Psoas muscle (tissue), 8 donors: Measurements from ENCODE around the gene MAPKAPK3. TPM values are rescaled to one million over a fixed set of nuclear protein-coding genes. Genes with fewer than 3 reads are reported as not detected.
"Not testable (repeated sequence)": the region's sequence is repeated elsewhere in the genome, so short reads cannot be mapped to it uniquely, and the experiment has no call there.

Experiments
- ATAC-seq, 4 donors: fragments of 200-7000 bp; cut with Tn5 transposase; one replicate each; pipeline ENCODE4 v1.9.1; 2020; ENCODE audit warnings: moderate library complexity in 3 of 4, mild to moderate bottlenecking in 2 of 4
- DNase-seq, 2 donors: peaks; one replicate each; pipeline ENCODE4 v3.0.0-alpha.2; 2020
- H3K27ac ChIP-seq: fragments of 200-600 bp; one replicate; pipeline ENCODE4 v1.8.0; 2022
- H3K27me3 ChIP-seq, 3 donors: fragments of 200-600 bp in 1 of 3; one replicate each; pipeline versions ENCODE4 v1.6.1 to v1.8.0; 2013 to 2022; ENCODE audit warnings: low read length in 2 of 3, mild to moderate bottlenecking in 2 of 3, moderate library complexity in 1 of 3; ENCODE audit not compliant: insufficient read depth in 3 of 3
- H3K36me3 ChIP-seq, 2 donors: fragments of 200-600 bp in 1 of 2; one replicate each; pipeline versions ENCODE4 v1.6.1 to v1.8.0; 2013 to 2022; ENCODE audit warnings: low read depth in 1 of 2, mild to moderate bottlenecking in 1 of 2, moderate library complexity in 1 of 2; ENCODE audit not compliant: insufficient read depth in 1 of 2
- H3K4me1 ChIP-seq: fragments of 200-600 bp; one replicate; pipeline ENCODE4 v1.8.0; 2022
- H3K4me3 ChIP-seq: fragments of 200-600 bp; one replicate; pipeline ENCODE4 v1.8.0; 2022; ENCODE audit warnings: mild to moderate bottlenecking
- H3K9me3 ChIP-seq: fragments of 200-600 bp; one replicate; pipeline ENCODE4 v1.8.0; 2022
- WGBS, 3 donors: extraction: QIAGEN DNeasy Blood & Tissue Kit; methylation state at CpG; one replicate each; pipeline versions ENCODE4 v1.1.6 to v1.1.7; 2013; 5-methylcytosine and 5-hydroxymethylcytosine counted together
- intact Hi-C, 2 donors: fragments of 100-400 bp; cut with DNase I; formaldehyde crosslinking; loops; one replicate each; pipeline versions ENCODE4 v1.11.0 to v1.14.2; 2022
- polyA plus RNA-seq, 3 donors: library from polyadenylated mRNA; stranded (reverse); fragments of 200-250 nt; gene quantifications; one replicate each; pipeline ENCODE4 v1.2.3, GENCODE V29; 2013
- total RNA-seq, 4 donors: library from RNA; stranded (reverse); fragmentation: NEBNext Ultra II Directional in 2 of 4; extraction: Animal tissue kit (Norgen Biotek cat#: 25700) in 2 of 4; gene quantifications; one replicate each; pipeline versions ENCODE4 v1.2.1 to v1.2.4, GENCODE V29; 2021 to 2023
- TF ChIP-seq, protein P1 (sequence below): fragments of 200-600 bp; IDR thresholded peaks from one replicate; pipeline ENCODE4 v1.8.0; 2022; ENCODE audit warnings: antibody characterized with exemption
- donor health status: healthy with polysubstance abuse.
- donor health status: DM: no; HTN: no; CAD: no; lungs with moderate emphysema.
- donor health status: Bipolar disorder and iron deficiency.
- donor health status: healthy.
- donor health status: DM: yes; HTN: yes; CAD: no.
- donor health status: DM: no; HTN: no; CAD: no.
- donor health status: DM: no; HTN: no; CAD: no.
- donor health status: DM: yes; HTN: yes; CAD: no.

MAPKAPK3 gene
- total and polyA plus RNA-seq, 7 donors: 88.2 to 409 (median 249) TPM

DNA sequence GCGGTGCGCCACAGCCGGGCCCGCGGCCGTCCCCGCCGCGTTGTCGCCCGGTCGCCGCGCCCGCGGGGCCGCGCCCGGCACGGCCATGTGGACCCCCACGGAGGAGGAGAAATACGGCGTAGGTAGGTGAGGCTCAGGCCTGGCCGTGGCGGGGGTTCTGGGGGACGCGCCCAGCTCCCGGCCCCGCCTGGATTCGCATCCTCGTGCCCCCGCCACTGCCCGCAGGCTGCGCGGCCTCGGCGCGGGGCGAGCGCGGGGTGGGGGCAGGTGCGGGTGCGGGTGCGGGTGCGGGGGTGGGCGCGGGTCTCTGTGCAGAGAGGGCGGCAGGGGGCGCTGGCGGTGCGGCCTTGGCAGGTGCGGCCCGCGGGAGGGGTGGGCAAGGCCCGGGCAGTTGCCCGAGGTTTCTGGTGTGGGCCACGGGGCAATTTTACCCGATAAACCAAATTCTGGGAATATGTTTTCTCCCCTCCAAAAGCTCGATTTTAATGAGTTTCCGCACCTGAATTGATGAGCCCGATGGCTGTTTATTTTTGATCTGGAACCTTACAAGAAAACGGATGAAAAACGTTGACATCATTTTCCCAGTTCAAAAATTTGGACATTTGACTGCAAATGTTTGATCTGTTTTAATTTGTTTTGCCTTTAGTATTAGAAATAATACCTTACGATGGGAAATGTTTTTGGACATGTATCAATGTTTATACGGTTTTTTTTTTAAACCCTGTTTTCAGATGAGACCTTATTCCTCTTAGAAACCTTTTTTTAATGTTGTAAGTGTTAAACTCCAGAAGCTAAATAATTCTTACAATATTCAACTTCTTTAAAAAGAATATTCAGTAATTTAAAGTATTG is 58.5 kb downstream of the MAPKAPK3 start:
- TF ChIP-seq, protein P1, sequence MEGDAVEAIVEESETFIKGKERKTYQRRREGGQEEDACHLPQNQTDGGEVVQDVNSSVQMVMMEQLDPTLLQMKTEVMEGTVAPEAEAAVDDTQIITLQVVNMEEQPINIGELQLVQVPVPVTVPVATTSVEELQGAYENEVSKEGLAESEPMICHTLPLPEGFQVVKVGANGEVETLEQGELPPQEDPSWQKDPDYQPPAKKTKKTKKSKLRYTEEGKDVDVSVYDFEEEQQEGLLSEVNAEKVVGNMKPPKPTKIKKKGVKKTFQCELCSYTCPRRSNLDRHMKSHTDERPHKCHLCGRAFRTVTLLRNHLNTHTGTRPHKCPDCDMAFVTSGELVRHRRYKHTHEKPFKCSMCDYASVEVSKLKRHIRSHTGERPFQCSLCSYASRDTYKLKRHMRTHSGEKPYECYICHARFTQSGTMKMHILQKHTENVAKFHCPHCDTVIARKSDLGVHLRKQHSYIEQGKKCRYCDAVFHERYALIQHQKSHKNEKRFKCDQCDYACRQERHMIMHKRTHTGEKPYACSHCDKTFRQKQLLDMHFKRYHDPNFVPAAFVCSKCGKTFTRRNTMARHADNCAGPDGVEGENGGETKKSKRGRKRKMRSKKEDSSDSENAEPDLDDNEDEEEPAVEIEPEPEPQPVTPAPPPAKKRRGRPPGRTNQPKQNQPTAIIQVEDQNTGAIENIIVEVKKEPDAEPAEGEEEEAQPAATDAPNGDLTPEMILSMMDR: peak; percentile 47
- H3K4me3 ChIP-seq: peak overlapping the region; percentile 65
- intact Hi-C loops: no loop called here

DNA sequence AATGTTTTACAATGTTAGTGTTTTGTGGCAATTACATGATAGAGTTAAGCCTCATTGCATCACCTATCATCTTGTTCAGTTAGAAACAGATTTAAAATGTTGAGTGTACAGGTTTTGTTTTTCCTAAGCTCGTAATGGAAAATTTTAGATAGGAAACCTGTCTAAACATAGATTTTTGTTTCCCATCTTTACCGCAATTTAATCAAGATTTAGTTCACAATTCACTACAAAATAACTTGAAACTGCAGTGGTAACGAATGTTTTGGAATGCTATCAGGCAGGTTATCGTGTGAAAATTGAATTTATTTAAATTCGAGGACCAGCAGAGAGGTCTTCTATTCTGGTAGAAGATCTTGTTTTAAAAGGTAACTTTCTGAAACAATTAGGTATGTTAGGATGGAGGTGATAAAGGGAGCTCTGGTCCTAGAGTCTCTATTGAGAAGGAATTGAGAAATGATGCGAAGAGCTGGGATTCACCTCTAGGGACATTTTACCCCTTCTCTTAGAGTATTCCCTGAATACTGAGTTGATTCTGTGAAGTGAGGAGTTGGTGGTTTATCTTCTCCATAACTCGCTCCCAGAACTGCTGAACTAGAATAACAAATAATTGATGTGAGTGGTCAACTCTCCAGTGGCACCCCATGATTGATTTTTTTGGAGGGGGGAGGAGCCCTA is 59.2 kb downstream of the MAPKAPK3 start:
- Histone ChIP-seq H3K27ac (no peak overlapping the region), H3K4me1 (no peaks in the 10 kb centered on the region), H3K27me3 (peaks cover 4 to 27% (median 11%) of the 10 kb centered on the region in 3 donors), H3K9me3 (no peaks in the 10 kb centered on the region), H3K4me3 (peak overlapping the region; percentile 65), H3K36me3 (no peaks in the 10 kb centered on the region)
- intact Hi-C loops: no loop called here
- TF ChIP-seq, protein P1: no peak
- ATAC-seq (no peak), DNase-seq (no peak)
- WGBS, 3 donors: 81 to 89% (median 86%) methylated on average over 7 of the region's 7 CpGs

More for the DNA sequence above, 58.5 kb downstream of the MAPKAPK3 start:
- Histone ChIP-seq H3K36me3 (no peaks in the 10 kb centered on the region), H3K4me1 (no peaks in the 10 kb centered on the region), H3K9me3 (no peaks in the 10 kb centered on the region), H3K27me3 (peaks cover 4 to 27% (median 11%) of the 10 kb centered on the region in 3 donors), H3K27ac (no peak overlapping the region)
- 2 to 5% (median 4%) methylated on average over 29 to 65 of the region's 65 CpGs for WGBS, 3 donors
- ATAC-seq: peak; percentile 54 to 70 (median 62)
- DNase-seq: peak; percentile 33 to 64

DNA sequence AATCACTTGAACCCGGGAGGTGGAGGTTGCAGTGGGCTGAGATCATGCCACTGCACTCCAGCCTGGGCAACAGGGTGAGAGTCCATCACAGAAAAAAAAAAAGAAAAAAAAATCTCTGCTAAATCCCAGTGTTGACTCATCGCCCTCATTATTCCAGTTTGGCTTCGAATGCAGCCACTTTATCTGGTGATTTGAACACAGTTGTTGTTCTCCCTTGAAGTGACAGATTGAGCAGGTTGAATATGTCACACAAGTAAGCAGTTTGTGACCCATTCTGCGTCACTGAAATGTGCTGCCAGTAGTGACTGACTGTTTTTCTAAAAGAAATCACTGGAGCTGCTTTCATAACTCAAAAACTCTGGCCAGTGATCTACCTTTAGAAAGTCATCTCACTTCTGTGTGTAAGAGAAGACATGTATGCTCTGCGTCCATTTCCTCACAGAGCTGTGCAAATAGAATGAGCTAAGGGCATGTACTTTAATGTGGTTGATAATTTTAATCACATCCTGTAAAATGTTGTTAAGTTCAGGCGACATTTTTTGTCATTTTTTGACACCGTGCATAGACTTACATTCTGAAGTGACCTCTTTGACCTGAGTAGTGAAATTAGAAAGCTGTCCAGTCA is 70.3 kb downstream of the MAPKAPK3 start:
- H3K9me3 ChIP-seq: no peaks in the 10 kb centered on the region
- no peaks in the 10 kb centered on the region for H3K27me3 ChIP-seq
- no peak overlapping the region for H3K4me3 ChIP-seq
- H3K27ac ChIP-seq: no peak overlapping the region
- ATAC-seq (peak; percentile 77 to 93 (median 88)), DNase-seq (no peak)
- H3K36me3 ChIP-seq: no peaks in the 10 kb centered on the region
- no peaks in the 10 kb centered on the region for H3K4me1 ChIP-seq
- intact Hi-C loops: no loop called here
- WGBS, 3 donors: 61 to 68% (median 61%) methylated on average over 7 of the region's 7 CpGs
- TF ChIP-seq, protein P1: no peak

DNA sequence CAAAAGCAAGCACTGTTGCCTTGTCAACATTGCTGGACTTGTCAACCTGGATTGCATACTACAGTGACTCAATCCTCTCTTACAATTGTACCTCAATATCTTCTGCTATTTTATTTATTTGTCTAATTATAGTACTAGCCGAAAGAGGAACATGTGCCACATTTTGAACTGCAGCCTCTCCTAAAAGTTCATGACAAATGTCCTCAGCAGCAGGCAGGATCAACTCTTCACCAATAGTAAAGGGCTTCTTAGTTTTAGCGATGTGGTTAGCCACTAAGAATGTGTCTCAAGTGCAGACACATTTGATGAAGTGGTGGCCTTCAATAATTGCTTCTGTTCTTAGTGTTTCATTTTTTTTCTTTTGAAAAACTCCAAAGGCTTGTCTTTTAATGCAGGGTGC is 71.0 kb downstream of the MAPKAPK3 start:
- intact Hi-C loops: no loop called here
- Histone ChIP-seq H3K27me3 (no peaks in the 10 kb centered on the region), H3K4me1 (no peaks in the 10 kb centered on the region), H3K4me3 (no peak overlapping the region), H3K9me3 (no peaks in the 10 kb centered on the region), H3K27ac (no peak overlapping the region), H3K36me3 (no peaks in the 10 kb centered on the region)
- WGBS, 3 donors: 67 to 91% (median 70%) methylated on average over 2 of the region's 2 CpGs
- TF ChIP-seq, protein P1: no peak
- peak in 1 of 4 donors; percentile 22 for ATAC-seq
- DNase-seq: no peak

DNA sequence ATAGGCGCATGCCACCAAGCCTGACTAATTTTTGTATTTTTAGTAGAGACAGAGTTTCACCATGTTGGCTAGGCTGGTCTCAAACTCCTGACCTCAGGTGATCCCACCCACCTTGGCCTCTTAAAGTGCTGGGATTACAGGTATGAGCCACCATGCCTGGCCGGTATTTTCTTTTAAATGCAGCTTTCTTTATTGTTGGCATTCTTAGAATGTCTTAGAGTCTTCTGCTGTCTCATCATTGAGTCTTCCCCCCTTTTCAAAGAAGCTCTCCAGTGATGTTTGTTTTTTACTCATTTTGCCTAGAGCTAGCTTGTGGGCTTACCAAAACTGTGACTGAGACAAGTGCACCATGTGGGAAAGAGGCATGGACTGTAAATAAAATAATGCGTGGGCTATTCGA is 71.7 kb downstream of the MAPKAPK3 start:
- DNase-seq, H3K36me3 ChIP-seq, H3K27ac ChIP-seq, intact Hi-C loops, H3K4me1 ChIP-seq, H3K4me3 ChIP-seq, H3K27me3 ChIP-seq, H3K9me3 ChIP-seq: not testable (repeated sequence)
- ATAC-seq: peak in 1 of 4 donors; percentile 47
- 75 to 85% (median 83%) methylated on average over 4 of the region's 4 CpGs for WGBS, 3 donors
